GM18858 (cell line): Measurements from ENCODE around the gene OSGEP.
A peak's percentile ranks its signal among the peaks of the same experiment; 100 is the strongest.

Experiments
- ATAC-seq: cut with Tn5 transposase; IDR thresholded peaks from one replicate; pipeline ENCODE4 v1.9.1; 2021; ENCODE audit not compliant: unreplicated experiment

OSGEP gene

DNA sequence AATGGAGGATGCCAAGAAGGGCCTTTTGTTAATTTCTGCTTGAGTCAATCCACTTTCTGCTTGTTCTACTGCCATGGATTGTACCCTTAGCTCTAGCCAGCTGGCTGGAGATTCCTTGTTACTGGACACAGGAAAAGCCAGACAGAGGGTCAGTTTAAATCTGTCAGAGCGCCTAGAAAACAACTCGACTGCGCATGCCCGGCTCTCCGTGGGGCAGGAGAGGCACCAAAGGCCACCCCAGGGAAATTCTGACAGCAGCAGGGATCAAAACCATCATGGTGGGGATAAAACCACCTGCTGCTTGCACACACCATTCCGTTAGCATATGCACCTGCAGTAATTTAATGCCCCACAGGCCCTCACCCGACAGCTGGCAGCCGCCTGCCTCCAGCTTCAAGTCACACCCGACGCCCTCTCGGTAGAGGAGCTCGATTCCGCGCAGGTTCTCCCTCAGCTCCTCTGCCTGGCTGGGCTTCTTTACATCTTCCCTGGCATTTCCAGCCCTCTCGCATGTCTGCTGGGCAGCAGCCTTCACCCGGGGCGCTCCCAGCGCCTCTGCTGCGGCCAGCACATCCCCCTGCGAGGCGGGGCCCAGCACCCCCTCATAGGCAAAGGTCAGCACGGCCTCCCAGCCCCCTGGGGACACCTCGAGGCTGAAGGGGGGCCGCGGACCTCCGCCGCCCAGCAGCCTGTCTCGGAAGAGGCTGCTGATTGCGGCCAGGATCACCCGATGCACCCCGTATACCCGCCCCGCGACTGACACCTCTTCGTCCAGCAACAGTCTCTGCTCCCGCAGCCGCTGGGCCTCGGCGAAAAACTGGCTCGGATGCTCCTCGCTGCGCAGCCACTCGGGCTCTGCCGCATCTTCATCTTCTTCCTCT, 19.7 kb downstream of the OSGEP start:
- no peak for ATAC-seq

DNA sequence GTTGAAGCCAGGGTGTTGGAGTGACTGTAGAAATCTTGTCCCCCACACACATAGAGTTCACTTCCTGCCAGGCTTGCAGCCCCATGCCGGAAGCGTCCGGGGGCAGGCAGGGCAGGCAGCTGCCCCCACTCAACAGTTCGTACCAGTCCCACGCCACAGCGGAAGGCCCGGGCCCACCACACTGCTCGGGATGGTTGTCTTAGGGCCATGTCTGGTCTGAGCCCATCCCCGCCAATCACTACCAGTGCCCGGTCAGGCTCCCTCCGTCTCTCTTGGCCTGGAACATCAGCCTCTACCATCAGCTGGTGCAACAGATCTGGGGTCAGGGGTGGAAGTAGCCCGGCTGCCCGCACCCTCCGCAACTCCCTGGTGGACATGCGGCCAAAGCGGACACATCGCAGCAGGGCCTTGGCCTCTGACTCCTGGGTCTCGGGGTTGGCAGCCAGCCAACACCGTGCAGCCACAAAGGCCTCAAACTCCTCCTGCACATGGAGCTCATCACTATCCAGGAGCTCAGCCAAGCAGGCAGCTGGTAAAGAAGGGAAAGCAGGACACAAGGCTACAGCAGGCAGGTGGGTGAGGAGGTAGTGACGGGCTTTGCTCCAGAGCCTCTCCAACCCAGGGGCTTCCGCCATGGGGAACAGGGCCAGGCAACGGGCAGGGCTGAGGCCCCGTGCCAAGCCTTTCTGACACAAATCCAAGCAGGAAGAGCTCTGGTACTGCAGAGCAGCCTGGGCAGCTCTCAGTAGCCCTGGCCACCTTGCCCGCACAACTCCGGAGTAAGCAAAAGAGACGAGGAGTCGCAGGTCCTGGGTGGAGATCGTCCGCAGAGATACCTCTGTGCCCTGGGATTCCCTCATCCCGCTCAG, 24.6 kb downstream of the OSGEP start:
- ATAC-seq: no peak

DNA sequence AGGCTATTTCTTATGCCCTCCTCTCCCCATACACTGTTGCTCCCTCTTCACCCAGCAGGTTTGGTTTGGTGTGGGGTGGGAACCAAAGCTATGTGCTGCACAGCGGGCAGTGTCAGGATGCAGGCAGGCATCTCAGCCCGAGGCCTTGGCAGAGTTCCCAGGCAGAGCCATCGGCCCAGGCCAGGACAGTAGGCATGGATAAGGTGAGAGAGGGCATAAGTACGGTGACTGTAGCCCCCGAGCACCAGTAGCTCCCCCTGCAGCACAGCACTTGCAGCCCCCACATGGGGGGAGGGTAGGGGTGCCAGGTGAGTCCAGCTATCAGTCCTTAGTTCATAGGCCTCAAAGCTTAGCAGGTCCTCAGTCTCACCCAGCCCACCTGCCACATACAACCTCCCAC, 25.8 kb downstream of the OSGEP start:
- no peak for ATAC-seq

DNA sequence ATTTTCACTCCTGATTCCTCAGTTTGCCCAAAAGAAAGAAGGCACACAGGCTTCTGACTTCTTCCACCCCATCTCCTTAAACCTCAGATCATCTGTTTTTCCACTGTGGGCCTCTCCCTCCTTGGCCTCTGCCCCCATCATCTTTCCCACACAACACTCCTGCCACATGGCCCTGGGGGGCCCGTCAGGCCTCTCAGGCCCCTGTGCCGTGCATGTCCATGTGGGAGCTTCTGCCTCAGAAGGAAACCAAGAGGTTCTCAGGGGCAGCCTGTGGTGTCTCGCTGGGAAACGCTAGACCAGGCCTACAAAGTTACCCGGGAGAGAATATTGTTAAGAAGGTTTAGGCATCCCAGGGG, 26.6 kb downstream of the OSGEP start:
- ATAC-seq: peak; percentile 22

DNA sequence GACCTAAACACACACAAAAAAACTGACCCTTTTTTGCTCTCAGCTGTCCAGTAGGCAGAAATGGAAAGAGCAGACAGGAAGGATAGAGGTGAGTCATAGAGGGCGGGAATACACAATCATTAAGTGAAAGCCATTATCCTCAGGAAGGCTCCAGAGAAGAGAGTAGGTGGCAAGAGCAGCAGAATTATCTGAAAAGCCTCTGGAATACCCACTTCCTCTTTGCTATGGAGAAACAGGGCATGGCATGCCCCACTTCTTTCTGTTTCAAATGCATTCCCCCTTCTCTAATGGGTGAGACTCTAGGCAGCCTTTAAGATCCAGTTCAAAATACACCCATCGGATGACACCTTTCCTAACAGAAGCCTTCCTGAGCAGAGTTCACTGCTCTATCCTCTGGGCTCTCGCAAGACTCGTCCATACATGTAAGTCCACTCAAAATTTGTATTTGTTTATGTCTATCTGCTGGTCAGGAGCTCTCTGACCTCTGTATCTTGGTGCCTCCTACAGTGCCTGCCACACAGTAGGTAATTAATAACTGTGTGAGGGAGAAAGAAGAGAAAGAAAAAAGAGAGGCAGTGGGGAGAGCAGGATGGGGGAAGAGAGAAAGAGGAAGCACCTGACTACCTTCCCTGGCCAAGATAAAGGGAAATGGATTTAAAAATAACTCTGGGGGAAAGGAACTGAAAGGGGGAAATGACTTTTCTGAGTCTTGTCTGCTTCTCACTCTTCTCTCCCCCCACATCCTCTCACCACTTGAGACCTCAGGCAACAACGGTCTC, 27.2 kb downstream of the OSGEP start:
- ATAC-seq: peak; percentile 71

DNA sequence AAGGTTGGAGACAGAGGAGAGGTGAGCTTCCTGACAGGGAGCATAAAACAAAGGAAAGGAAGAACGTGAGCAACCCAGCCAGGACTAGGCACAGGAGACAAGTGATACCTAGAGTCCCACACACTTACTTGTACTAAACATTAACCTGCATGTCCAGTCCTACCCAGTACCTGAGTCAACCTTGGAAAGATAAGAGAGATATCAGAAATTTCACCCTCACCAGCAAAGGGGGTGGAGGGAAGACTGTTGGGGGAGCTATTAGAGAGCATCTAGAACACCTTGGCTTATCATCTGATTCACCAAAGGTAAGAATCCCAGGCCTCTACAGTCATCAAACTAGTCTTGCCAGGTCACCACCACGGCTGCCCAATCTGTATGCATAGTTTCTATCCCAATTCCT, 29.8 kb downstream of the OSGEP start:
- ATAC-seq: no peak

DNA sequence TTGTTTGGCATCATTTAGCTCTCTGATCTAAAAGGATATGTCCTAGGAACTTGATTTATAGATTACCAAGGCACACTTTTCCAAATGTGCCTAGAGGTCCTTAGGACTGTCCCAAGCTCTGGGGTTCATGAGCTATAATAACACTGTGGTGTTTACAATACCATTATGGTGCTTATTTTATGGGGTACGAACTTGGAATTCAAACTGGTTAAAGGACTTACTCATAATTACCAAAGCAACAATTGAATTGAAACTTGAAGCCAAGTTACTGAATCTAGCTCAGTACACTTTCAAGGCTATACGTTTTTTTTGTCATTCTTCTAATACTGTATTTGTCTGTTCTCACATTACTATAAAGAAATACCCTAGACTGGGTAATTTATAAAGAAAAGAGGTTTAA, 31.7 kb downstream of the OSGEP start:
- ATAC-seq: no peak

DNA sequence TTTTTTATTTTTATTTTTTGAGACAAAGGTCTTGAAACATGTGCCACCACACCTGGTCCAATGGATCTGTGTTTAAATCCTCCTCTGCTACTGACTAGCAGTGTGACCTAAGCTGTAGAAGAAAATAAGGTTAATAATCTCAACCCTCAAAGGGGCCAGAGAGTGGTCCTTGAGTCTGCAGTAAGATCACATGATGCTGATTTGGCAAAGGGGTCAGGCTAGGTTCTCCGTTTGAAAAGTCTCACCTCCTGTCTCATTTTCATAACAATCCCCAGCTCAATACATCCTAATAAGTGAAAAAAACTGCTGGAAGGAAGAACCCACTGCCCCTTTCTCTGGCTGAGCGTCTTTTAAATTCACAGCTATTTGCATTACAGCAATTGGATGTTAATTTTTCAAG, 33.3 kb downstream of the OSGEP start:
- ATAC-seq: no peak

DNA sequence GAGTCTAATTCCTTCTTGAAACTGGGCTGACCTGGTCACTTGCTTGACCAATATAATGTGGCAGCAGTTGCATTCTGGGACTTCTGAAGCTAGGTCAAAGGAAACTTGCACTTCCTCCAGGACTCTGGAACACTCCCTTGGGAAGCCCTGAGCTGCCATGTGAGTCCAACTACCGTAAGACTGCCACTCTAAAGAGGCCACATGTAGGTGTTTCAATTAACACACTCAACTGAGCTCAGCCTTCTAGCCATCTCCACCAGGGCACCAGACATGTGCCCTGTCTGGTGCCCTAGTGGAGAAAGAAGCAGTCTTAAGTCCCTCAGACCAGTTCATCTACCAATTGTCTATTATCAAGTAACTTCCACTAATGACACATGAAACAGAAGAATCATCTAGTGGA, 35.2 kb downstream of the OSGEP start:
- ATAC-seq: no peak

DNA sequence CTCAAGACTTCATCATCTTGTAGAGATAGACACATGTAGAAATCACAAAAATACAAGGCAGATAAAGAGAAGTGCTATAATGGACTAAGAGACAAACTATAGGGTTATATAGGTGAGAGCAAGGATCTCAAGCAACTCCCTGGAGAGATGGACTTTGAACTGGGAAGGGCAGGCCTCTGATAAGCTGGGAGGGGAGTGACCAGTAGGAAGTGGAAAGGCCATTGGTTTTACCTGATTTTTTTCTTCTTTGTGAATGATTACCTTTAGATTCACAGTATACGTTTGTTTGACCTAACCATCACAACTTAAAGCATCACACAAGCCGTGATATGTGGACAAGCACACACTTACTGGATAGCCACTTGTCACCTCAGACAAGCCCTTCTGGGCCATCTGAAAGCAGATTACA, 36.1 kb downstream of the OSGEP start:
- ATAC-seq: no peak

DNA sequence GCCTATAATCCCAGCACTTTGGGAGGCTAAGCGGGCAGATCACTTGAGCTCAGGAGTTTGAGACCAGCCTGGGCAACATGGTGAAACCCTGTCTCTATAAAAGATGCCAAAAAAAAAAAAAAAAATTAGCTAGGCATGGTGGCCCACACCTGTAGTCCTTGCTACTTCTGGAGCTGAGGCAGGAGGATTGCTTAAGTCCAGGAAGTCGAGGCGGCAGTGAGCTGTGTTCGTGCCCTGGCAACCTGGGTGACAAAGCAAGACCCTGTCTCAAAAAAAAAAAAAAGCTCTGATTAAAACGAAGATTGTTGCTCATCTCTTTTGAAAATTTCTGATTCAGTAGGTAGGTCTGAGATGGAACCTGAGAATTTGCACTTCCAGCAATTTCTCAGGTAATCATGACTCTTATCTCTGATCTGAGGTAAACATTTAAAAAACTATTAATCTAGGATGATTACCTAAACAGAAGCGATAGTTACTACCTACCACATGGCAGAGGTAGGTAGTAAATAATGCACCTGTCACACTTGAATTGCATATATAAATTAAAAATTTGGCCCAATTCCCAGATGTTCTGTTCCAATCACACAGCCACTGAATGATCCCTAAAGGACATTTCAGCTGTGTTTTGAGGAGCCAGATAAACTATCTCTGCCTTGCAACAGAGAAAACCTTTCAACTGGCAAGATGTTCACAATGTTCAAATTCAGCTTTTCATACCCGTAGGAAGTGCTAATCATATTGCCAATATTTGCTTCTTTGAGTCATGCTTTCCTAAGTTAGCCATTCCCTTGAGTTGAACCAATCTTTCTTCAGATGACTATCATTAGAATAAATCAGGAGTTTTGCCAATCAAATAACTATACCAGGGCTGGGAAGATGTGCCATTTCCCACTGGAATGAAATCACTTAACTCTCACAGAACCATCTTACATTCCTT, 37.1 kb downstream of the OSGEP start:
- ATAC-seq: no peak

DNA sequence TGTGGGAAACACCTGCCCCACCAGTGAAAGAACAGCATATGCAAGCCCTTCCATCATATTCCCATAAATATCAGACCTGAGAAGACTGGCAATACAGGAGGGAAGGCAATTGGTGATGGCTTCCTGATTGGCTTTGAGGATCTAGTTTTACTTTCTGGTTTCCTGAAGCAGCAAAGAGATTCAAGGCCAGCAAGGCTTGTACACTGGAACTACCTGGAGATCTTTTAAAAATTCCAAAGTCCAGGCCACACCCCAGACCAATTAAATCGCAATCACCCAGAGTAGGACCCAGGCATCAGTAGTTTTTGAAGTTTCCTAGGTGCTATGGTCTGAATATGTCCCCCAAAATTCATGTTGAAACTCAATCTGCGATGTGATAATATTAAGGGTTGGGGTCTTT, 38.4 kb downstream of the OSGEP start:
- no peak for ATAC-seq

DNA sequence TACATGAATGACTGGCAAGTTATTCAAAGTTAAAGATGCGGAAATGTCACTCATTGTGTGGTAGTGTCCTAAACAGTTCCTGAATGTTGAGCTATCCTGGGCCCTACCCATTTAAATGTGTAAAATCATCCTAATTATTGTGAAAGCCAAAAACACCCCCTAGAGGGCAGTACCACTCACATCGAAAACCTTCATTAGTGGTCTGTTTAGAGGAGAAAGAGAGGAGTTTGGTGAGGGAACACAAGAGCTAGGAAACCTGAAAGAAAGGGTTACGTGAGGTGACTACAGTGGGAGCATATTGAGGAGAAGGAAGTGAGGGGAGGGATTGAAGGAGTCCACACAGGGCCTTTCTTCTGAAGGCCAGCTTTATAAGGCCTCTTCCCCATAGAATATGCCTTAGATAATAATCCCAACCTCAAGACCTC, 38.8 kb downstream of the OSGEP start:
- peak; percentile 34 for ATAC-seq

DNA sequence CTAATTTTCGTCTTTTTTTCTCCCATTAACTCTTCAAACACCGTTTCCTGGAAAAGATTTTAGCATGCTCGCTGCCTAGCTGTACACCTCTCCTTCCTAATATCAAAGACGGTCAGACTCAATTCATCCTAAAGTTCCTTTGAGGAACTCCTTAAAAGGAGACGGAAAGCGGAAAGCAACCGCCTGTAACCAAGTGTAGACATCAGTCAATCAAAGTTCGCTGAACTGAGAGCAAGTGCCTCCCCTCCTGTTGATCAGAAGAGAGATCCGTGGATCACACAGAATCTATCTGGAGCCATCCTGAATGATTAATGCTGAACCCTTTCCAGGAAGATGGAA, 40.9 kb downstream of the OSGEP start:
- ATAC-seq: no peak

DNA sequence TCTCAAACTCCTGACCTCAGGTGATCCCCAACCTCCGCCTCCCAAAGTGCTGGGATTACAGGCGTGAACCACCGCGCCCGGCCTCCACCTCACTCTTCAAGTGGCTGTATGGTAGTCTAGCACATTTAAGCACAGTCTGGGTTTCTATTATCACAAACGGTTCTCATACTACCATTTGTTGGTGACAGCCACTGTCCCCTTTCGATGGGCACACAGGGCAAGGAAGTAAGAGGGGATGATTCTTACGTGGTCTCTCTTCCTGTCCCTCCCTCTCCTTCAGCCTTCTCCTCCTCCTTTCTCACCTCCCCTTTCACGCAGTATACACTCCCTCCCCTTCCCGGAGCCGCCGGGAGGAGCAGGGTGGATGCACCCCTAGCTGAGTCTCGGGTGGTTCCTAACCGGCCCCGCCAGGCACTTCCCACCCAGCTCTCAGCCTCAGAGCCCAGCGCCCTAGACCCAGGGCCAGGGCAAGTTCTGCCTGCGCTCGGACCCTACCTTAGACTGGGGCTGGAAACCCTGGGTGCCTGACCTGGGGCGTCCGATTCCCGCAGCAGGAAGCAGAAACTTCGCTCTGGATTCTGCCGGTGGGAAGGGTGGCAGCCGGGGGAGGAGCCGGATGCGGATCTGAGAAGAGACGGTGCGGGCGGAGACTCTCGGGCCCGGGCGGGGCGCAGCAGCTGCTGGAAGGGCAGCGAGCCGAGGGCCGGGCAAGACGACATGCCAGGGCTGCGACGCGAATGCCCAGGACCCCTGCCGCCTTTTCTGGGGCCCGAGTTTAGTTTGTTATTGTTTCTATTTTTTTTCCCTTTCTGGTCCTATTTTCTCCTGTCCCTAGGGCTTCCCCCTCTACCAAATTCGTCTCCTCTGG, 41.5 kb downstream of the OSGEP start, which contains the start of gene TEP1:
TSS of gene TEP1 (minus strand) at position 626 of the 868 bp plus-strand sequence. CDS start 5,062 bp downstream, outside the sequence.
- ATAC-seq: peak; percentile 40

DNA sequence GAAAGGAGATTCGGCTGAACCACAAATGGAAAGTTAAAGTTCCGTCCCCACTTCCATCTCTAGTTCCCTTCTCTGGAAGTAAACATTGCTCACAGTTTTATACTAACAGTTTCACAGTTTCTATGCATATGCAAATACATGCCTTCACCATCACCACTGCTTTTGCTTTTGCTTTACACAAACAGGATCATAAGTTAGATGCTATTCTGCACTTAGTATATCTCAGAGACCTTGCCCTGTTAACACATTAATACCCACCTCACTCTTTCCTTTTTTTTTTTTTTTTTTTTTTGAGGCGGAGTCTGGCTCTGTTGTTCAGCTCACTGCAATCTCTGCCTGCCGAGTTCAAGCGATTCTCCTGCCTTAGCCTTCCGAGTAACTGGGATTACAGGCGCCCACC, 42.2 kb downstream of the OSGEP start:
- ATAC-seq: peak; percentile 65

DNA sequence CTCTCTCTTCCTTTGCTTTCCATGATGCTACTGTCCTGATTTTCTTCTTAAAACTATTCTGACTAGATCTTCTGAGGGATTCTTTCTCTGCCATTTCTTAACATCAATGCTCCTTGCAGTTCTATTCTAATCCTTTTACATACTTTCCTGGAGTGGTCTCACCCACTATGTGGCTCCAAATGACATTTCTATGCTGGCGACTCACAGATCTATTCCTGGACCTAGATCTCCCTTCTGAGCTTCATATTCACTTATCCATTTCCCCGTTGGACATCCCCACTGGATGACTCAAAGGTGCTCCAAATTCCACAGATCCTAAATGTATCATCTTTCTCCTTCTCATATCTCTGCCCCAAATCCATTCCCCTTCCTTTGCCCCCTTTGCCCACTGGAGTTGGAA, 45.4 kb downstream of the OSGEP start:
- ATAC-seq: no peak

DNA sequence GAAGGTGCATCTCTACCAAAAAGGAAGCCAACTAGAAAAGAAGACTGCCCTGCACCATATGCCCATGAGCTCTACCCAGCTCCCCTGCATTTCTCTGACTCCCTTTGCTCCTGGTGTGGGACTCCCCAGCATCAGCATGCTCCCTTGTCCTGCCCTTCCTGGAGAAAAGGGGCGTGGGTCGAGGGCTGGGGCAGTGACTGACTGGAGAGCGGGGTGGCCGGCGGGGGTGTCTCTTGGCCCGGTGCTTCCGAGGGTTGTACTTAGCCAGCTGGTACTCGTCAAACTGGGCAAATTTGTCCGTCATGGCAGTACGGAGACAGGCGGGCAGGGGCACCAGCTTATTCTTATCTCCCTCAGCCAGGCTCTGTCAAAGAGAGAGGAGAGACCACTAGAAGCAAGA, 51.1 kb downstream of the OSGEP start:
- ATAC-seq: no peak

DNA sequence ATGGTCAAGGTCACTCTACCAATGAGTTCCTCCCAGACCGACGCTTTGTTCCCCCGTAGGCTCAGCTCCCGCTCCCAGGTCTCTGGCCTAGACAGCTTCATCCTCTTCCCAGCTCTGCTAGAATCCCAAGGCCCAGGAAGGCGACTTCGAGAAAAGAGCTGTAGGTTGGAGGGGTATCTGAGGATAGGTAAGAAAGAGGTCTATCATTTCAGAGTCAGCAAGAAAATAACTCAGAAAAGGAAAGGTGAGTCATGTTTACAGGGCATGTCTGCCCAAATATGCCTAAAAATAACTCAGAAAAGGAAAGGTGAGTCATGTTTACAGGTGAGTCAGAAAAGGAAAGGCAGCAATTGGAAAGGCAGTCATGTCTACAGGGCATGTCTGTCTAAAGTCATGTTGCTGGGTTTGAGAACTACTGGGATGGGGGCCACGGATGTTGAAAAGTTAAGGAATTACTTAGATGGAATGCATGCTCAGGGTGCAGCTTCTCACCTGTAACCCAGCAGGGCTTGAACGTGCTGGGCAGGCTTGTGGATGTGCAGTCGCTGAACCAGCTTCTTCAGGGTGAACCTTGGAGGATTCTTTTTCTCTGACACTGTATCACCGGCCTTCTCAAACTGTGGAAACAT, 53.5 kb downstream of the OSGEP start:
- no peak for ATAC-seq
